Stimulated activated CD8-positive, alpha-beta memory T cell treated with anti-CD3 and anti-CD28 coated beads, Interleukin-12 subunit alpha, Interleukin-12 subunit beta, amount 100 ng/mL, for 24 hours (primary cell): ENCODE results near the gene KCNK5.

Experiments used
- DNase-seq: peaks from one replicate; pipeline ENCODE4 v3.0.0-alpha.2; 2020; ENCODE audit errors: extremely low read depth

Gene KCNK5

DNA sequence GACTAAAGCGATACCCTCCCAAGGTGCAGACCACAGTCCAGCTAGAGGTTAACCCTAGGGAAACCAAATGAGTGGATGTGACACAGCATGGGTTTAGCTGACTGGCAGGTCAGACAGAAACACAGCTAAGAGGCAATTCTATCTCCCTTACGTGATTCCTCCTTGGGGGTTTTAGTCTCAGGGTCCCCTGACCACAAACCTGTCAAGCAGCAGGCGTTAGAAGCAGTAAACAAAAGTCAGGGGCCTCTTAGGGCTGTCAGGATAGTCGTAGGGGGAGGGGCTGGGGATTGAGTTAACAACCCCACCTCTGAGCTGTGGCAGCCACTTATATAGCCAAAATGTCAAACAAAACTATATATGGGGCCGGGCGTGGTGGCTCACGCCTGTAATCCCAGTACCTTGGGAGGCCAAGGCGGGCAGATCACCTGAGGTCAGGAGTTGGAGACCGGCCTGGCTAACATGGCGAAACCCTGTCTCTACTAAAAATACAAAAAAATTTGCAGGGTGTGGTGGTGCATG is 13.6 kb downstream of the KCNK5 start:
- DNase-seq, result no peak

DNA sequence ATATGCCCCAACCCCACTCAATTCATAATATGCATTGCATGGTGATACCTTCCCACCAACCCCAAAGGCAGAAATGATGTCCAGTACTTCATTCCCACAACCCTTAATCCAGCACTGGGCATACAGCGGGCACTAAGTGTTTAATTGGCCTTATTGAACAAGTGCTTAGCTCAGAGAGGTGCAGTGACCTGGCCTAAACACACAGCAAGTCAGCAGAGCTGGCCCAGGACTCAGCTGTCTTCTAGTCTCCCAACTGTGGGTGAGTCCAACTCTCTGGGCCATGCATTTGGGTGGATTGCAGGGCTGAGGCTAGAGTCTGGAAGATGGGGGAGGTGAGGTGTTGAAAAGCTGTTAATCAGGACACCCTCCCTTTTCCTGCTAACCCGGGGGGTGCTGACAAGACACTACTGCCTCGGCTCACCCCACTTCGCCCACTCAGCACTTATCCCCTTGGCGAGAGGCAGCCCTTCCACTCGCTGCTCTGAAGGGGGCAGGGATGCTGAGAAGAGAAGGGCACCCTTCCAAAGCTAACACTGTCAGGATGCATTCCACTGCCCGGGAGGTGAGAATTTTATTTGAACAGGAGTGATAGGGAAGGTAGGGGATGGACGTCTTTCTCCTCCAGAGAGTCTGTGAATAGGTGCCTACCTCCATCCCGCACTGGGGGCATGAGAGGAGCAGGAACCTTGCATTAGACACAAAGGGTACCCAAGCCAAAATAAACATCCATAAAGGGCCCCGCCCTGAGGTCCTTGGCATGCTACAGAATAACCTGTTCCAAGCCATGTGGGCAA is 14.2 kb downstream of the KCNK5 start:
- no peak for DNase-seq

DNA sequence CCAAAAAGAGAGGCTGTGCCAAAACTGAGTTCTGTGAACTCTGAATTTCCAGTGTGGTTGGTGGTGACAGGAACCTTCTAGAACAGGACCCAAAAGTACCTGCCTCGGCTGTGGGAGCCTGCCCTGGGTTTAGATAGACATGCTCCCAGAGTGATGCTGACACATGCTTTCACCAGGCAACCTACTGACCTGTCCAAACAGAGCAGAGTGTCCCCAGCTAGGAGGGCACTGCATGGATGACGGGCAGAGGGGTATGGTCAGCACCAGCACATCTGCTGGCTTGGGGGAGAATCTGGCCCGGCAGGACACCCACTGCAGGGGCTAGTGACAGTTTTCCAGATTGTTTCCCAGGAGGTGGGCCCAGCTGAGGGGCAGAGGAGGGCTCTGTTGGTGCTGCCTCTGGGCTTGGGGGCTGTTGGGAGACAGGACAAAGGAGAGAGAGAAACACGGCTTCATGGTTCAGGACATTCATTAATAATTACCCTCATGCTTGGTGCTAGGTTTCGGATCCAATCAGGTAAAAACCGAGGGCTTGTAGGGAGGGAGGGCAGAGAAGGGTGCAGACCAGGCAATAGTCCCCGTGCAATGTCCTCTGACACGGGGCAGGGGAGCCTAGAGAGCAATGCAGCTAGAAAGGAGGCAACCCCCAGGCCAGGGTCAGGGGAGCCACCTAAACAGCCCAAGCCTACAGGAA is 15.0 kb downstream of the KCNK5 start:
- no peak for DNase-seq

DNA sequence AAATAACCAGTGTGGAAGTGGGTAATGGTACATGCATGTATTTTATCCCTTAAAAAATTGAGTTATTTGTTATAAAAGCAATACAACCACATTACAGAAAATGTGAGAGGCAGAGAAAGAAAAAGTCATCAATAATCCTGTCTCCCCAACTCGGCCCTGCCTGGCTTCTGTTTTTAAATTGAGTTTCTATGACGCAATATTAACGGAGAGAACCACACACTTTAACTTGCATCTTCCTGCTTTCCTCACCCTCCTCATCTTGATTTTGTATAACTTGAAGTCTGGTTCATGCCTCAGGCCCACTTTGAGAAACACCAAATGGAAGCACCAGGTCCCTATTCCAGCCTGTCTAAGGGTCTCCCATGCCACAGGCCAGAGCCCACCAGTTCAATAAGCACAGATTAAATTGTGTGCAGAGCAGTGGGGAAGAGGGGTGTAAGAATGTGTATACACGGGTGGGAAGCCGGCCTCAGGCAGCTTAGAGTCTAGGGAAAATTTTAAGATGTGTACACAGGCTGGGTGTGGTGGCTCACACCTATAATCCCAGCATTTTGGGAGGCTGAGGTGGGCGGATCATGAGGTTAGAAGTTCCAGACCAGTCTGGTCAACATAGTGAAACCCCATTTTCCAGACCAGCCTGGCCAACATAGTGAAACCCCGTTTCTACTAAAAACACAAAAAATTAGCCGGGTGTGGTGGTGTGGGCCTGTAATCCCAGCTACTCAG is 15.9 kb downstream of the KCNK5 start:
- no peak for DNase-seq

DNA sequence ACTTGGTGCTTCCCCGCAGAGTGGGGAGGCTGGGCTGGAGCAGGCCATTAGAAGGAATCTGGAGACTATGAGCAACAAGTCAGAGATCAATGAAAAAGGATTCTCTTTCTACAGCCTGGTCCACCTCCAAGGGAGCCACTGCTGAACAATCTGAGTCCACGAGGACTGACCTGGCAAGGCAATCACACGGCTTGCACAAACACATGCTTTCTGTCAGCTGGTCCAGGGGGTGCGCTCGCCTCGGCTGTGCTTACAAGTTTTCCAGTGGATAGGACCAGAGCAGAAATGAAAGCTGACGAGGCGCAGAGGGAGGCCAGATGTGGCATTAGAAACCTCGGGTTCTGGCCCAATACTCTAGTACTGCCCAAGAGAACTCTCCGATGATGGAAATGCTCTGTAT is 18.1 kb downstream of the KCNK5 start:
- DNase-seq, result no peak

DNA sequence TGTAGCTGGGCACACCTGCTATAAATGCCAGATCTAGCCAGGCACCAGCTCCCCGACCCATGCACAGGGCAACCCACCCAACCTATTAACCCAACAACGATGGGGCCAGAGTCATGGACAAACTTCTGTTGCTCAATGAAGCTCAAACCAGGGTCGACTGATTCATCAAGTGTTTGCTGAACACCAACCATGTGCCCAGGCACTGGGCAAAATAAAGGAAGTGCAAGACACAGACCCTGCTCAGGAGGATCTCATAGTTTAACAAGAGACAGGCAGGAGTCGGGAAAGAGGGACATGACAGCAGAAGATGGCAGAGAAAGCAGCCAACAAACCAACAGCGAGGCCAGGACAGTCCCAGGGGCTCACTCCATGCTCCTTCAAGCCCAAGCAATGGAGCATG is 18.8 kb downstream of the KCNK5 start:
- DNase-seq, result no peak

DNA sequence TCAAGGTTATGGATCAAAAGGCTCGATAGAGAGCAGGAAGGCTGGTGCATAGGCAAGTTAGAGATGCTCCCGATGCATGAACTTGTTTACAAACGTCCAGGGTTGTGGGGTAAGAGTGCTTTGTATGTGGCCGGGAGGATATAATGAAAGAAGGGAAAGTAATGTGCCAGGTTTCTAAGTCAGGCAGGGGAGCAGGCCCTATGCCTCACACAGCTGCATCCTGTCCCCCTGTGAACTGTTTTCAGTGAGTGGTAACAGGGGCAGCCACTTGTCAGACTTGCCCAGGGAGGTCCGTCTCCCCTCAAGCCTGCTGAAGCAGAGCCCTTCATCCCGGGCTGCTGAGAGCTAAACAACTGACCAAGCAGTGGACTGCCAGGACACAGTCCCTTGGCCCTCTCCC is 19.4 kb downstream of the KCNK5 start:
- no peak for DNase-seq

DNA sequence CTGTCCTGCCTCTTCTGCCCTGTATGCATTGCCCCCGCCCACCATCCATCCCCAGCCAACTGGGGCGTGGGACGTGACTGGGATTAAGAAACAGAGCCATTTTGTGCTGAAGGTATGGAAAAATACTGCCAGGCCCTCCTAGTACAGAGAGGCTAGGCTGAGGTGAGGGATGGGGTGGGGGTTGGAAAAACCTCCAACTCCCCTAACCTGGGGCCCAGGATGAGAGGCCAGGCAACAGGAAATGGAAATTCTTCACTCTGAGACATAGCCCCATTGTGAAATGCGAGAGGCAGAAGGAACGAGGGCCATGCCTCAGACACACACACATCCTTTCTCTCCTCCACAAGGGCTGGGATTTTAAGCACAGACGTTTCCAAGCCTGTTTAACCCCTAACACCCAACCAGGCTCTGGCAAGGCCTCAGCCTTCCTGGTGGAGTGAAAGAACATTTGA is 19.9 kb downstream of the KCNK5 start:
- DNase-seq, result no peak

DNA sequence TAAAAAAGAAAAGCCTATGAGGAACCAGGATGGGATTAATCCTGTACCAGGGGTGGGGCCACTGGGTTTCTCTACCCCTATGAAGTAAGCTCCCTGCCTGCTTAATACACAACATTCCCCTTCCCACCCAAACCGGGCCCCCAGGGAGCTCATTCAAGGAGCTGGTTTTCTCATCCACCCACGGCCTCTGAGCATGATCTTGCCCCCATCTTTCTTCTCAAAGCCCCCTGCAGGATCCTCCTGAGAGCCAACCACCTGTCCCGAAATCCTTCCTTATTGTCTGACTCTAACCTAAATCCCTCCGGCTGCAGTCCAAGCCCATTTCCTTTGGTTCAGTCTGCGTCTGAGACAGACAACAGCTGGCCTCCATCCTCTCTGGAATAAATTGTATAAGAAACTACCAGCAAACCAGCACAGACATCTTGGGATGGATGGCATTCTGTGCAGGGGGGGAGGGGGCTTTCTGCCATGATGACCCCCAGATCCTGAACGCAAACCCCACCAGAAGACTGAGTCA is 21.0 kb downstream of the KCNK5 start:
- DNase-seq, result no peak

DNA sequence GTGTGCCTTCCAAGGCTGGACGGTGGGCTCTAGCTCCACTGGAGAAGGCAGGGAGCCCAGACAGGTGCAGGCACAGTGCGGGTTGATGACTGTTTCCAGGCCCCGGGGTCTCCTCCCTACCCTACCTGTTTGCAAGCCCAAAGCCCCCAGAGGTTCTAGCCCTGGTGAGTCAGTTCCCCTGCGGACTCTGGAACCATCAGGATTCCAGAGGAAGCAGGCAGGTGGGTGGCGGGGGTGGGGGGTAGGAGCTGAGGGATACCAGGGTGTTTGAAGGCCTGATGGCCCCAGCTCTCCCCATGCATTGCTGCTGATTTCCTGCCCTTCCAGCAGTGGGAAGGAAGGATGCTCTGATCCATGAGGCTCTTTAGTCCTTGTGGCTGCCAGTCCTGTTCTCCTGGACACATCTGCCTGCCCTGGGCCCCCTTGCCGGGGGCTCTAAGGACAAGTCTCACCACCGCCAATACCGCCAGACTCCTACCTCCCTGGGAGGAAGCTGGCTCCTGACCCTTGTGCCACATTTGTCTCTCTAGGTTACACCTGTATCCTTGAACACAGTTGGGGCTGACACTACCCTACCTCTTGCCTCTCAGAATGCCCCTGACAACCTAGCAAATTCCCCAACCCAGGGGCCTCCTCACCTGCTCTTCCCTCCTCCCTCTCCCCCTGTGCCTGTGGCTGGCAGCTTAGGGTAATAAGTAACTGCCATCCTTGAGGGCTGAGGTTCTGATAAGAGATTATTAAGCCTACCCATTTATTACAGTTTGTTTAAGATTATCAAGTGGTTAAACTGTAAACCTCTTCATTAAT is 21.7 kb downstream of the KCNK5 start:
- no peak for DNase-seq

DNA sequence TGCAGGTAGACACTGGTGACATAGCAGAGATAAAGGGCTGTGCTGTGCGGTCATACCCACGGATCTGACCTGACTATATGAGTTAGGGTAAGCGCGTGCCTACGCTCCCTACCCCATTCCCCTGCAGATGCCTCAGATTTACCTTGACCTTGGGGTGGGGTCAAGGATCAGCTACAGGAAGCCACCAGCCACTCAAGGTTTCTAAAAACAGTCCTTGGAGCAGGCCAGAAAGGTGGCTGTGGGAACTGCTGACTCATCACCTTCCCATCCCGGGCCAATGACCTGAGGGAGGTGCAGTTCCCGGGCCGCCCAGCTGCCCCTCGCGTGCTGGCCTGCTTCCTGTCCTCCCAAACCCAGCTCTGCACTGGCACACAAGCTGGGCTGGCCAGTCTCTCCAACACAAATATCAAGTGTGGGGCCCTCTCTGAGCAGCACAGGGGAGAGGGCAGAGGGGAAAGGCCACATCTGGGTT is 23.0 kb downstream of the KCNK5 start:
- no peak for DNase-seq

DNA sequence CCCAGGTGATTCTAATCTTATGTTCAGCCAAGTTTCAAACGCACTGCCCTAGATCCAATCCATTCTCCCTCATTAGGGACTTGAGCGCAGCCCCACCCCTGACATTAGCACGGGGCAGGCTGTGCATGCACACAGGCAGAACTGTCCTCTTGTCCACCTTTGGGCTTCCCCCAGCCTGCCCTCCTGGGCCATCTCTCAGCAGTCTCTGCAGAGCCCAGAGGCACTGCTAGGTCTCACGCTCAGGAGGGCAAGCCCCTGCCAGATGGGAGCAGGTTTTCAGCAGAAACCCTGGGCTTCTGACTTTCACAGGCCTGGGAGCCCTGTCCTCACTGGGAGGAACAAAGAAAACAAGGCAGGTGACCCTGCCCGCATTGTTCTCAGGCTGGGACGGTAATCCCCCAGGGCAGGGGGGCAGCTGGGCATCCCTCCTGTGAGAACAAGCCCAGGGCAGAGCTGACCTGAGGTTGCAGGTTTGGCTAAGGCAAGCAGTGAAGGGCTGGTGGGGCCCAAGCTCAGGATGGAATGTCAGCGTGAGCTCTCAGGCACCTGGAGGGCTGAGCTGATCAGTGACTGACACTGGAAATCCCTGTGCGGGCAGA is 24.5 kb downstream of the KCNK5 start:
- no peak for DNase-seq

DNA sequence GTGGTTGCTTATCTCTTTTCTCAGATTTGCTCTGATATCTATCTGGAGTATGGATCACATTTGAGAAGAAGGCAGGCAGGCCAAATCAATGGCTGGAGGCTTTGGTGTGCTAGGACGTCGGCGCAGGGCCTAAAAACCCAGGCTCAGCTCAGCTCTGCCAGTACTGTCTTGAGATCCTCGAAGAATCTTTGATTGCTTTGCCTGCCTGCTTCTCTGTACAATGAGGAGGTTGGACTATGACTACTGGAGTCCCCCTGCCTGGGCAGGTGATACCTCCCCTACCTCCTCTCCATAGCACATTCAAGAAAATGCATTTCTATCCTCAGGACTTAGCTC is 25.1 kb downstream of the KCNK5 start:
- DNase-seq, result no peak

DNA sequence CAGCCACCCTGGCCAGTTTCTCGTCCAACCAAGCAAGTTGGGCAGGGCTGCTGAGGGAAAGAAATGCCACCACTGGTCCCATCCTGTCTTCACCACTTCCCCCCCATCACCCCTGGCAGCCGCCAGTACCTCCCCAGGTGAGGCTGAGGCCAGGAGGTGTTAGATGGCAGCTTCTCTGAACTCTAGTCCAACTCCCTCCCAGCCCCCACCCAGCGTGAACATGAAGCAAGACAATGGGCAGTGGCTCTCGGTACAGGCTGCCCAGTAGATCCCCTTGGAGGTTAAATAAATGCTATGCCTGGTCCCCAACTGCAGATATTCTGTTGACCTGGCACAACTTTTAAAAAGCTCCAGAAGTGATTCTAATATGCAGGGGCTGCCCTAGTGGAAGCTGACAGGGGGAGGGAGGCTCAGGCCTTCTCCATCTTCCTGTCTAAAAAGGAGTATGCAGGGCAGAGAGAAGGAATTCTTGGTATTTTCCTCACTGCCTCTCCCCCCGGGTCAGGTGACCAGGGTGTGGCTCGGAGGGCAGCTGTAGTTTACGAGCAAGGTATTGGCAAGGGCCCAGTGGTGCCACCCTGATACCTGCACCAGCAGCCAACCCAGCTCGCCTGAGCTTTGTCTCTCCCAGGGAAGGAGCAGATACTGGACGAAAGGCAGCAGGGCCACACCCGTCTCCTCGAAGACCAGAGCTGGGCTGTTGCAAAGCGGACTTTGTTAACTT is 25.7 kb downstream of the KCNK5 start:
- DNase-seq, result no peak

DNA sequence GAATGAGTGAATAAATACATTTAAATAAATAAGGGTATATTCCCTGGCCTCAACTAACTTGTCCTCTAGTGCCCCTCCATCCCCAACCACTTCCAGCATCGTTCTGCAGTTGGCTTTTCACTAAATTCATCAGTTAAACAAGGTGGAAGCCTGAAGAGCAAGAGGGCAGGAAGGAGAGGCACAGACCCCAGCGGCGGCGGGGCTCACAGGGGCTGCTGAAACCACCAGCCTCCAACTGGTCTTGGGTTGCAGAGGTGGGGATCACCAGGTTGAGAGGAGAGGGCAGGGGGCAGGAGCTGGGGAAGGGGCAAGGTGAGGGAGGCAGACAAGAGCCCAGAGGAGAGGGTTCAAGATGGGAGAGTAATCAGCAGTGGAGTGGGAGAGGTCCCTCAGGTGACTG is 27.1 kb downstream of the KCNK5 start:
- no peak for DNase-seq

DNA sequence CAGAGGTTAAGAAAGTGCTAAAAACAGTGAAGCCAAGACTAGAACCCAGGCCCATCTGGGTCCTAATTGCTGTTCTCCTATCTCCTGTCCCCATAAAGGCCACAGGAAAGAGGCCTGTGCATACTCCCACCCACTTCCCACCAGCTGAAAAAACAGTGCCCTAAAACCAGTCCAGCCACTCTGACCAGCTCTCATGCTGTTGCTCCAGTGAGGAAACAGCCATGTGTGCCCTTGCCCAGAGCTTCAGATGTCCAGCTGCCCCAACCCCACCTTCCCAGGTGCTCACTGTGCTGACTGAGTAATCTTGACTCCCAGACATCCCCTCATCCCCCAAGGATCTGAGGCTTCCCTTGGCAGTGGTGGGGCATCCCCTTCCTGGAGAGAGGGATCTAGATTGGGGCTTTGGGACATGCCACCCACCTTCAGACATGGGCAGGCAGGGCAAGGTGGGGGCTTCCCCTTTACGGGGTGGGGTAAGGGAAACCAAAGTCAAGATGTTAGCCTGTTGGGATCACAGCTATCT is 28.7 kb downstream of the KCNK5 start:
- DNase-seq, result no peak

DNA sequence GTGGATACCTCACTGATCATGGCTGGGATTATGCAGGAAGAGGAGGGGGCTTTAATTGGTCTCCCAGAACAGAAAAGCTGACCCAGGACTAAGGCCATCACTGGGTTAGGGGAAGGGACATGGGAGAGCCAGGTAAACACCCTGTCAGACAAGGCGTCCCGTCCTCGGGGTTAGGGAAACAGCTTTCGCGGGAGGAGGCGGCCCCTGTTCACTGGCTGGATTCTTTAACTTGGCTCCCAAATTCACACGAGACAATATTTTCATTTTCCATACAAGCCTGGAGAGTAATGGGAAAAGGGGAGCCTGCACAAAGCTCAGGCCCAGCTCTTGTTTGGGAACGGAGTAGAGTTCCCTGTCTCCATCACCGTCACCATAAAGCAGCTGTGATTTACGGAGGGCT is 29.3 kb downstream of the KCNK5 start:
- no peak for DNase-seq

DNA sequence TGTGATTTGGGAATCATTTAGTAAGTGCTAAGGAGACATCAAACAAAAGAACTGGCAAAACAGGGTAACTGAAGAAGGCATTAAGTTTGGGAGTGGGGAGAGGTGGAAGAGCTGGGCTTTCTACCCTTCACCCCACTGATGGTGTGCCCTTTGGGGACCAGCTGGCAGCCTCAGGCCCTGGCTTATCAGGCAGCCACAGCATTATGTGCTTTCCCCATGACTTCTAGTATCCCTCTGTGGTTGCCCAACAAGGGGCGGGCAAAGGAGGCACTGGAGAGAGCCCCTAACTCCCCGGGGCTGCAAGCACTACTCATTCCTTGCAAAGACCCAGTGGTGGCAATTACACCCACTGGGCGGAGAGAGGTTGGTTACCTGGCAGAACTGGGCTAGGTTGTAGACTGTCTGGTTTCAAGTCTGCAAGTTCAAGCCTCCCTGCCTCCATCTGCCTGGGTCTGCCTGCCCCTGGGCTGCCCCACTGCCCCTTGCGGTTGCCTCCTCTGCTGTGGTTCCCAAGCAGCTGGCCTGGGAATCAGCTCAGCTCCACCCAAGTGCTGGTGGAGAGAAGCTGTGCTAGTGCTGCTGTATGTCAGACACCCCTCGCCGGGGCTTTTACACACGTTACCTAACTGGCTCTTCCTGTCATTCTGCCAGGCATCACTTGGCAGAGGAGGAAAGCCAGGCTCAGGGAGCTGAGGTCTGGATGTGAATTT is 29.9 kb downstream of the KCNK5 start:
- no peak for DNase-seq

DNA sequence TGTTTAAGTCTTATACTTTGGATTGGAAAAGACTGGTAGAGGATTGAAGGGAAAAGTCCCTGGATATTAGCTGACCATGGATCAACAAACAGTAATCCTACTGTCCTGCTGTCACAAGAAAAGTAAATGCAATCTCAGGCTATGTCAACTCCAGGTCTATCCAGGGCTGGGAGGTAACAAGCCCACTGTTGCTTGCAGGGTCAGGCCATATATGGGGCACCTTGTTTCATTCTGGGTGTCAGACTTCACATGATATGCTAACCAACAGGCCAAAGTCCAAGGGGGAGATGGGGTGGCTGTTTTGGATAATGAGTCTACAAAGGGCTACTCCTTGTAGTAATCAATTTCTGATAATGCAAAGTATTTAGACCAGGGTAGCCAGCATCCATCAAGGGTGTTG is 30.7 kb downstream of the KCNK5 start:
- no peak for DNase-seq
